Epithelial cell of esophagus (primary cell): Measurements from ENCODE around the gene CDH13.

ENCODE experiments used
- DNase-seq: peaks from one replicate; pipeline ENCODE4 v3.0.0; 2010; ENCODE audit warnings: low read depth
- H3K4me3 ChIP-seq: 2 replicates; pipeline ENCODE4 v1.5.1; 2011; ENCODE audit warnings: mild to moderate bottlenecking, low read length, control low read depth
- CTCF ChIP-seq: IDR thresholded peaks from 2 replicates; pipeline ENCODE4 v1.5.1; 2011; ENCODE audit warnings: low read depth, mild to moderate bottlenecking, low read length, control low read depth, inconsistent platforms; ENCODE audit not compliant: insufficient read depth; ENCODE audit errors: missing control alignments

Gene CDH13

GRCh38 chr16:83842291-83842690 is 1215.5 kb downstream of the CDH13 start:
- TF ChIP-seq CTCF, result no peak
- no peak for DNase-seq
- no peak overlapping the region for H3K4me3 ChIP-seq

GRCh38 chr16:83842756-83843507 is 1216.2 kb downstream of the CDH13 start:
- no peak overlapping the region for H3K4me3 ChIP-seq
- TF ChIP-seq CTCF, result no peak
- no peak for DNase-seq

DNA sequence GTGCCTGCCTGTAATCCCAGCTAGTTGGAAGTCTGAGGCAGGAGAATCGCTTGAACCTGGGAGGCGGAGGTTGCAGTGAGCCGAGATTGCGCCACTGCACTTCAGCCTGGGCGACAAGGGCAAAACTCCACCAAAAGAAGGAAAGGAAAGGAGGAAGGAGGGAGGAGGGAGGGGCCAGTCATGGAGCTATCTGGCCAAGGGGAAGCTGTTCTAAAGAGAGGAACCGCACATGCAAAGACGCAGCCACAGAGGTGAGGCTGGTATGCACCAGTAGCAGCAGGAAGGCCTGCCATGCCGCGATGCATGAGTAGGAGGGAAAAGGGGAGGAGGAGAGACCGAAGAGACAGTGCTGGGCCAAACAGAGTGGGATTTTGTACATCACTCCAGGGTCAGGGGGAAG is 1216.9 kb downstream of the CDH13 start:
- no peak for TF ChIP-seq CTCF
- DNase-seq, result no peak
- no peak overlapping the region for H3K4me3 ChIP-seq

GRCh38 chr16:83845263-83845662 is 1218.5 kb downstream of the CDH13 start:
- TF ChIP-seq CTCF, result no peak
- no peak overlapping the region for H3K4me3 ChIP-seq
- DNase-seq, result no peak

- peak; percentile 44 for DNase-seq
- no peak overlapping the region for H3K4me3 ChIP-seq
Measured at GRCh38 chr16:83847371-83848225, 1220.8 kb downstream of the CDH13 start.

DNA sequence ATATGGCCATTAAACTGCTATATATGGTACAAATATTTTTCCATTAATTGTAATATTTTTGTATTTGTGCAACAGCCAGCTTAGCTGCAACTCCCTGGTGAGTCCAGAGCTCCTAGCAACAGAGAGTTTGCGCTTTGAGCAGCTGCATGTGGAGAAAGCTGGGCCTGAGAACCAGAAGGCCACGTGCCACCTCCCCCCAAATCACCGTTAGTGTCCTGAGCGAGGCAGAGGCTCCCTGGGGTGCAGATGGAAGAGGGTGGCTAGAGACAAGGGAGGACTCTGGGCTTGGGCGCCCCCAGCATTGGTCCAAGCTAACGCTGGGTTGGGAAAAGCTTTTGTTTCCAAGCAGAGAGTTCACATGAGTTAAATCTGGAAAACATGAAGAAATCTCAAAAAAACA is 1222.7 kb downstream of the CDH13 start:
- DNase-seq, result no peak
- no peak overlapping the region for H3K4me3 ChIP-seq
- TF ChIP-seq CTCF, result no peak

More at GRCh38 chr16:83847371-83848225, 1220.8 kb downstream of the CDH13 start:
- peak; percentile 16 for TF ChIP-seq CTCF
